Mononuclear cell (primary cell): ENCODE measurements around the gene PGF. TPM values are rescaled to one million over a fixed set of nuclear protein-coding genes. Genes with fewer than 3 reads are reported as not detected.
"Not testable (repeated sequence)": the region's sequence is repeated elsewhere in the genome, so short reads cannot be mapped to it uniquely, and the experiment has no call there.

Source experiments
- H3K27me3 ChIP-seq: 2 replicates; pipeline ENCODE4 v1.6.0; 2011; ENCODE audit warnings: low read length, control low read depth; ENCODE audit not compliant: insufficient read depth
- H3K4me1 ChIP-seq: 2 replicates; pipeline ENCODE4 v1.5.1; 2011; ENCODE audit warnings: mild to moderate bottlenecking, low read length, control low read depth; ENCODE audit not compliant: insufficient read depth
- H3K4me3 ChIP-seq: 2 replicates; pipeline ENCODE4 v1.5.1; 2011; ENCODE audit warnings: mild to moderate bottlenecking, low read length, moderate library complexity
- H3K9me3 ChIP-seq: 2 replicates; pipeline ENCODE4 v1.5.1; 2011; ENCODE audit warnings: low read depth, mild to moderate bottlenecking, control low read depth, low read length
- total RNA-seq: library from RNA; depleted of rRNA; stranded (reverse); fragments of >200 nt; gene quantifications from one replicate; pipeline ENCODE4 v1.2.3, GENCODE V29; 2012

The PGF gene
- not detected for total RNA-seq

DNA sequence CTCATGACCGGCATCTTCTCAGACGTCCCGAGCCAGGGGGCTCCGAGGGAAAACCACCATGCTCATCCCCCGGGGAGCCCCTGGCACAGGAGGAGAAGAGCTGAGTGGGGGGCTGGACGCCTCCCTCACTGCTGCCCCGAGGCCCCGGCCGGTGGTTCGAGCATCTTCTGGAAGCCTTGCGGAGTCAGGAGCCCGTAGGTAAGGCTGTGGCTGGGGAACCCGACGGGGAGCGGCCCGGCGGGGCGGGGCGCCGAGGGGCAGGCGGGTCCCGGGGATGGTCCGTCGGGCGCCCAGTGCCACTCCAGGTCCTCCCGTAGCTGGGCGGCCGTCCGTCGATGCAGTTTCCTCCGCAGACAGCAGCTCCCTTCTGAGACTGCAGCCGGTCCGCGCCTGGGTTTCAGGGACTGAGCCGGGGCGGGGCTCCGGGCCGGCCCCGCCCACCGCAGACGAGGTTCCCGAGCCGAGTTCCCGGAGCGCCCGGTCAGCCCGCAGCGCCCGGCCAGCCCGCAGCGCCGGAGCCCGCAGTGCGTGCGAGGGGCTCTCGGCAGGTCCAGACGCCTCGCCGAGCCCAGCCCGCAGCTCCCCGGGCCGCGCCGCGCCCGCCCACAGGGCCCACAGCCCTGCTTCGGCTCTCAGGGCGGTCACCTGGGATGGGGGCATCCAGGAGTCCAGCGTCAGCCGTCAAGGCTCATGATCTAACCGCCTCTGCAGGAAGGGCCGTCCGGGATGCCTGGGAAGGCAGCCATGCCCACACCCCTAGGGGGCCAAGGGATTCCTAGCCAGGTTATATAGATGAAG is at the start of gene PGF:
PGF (minus strand) TSS at position 369 of the 798 bp plus-strand sequence; CDS start at position 14, 355 bp downstream.
- peaks cover 8% of the 10 kb centered on the region for H3K4me1 ChIP-seq
- peak within 1 kb of the TSS; percentile 24 for H3K4me3 ChIP-seq
- H3K9me3 ChIP-seq, result no peaks in the 10 kb centered on the region
- H3K27me3 ChIP-seq, result peaks cover 4% of the 10 kb centered on the region

DNA sequence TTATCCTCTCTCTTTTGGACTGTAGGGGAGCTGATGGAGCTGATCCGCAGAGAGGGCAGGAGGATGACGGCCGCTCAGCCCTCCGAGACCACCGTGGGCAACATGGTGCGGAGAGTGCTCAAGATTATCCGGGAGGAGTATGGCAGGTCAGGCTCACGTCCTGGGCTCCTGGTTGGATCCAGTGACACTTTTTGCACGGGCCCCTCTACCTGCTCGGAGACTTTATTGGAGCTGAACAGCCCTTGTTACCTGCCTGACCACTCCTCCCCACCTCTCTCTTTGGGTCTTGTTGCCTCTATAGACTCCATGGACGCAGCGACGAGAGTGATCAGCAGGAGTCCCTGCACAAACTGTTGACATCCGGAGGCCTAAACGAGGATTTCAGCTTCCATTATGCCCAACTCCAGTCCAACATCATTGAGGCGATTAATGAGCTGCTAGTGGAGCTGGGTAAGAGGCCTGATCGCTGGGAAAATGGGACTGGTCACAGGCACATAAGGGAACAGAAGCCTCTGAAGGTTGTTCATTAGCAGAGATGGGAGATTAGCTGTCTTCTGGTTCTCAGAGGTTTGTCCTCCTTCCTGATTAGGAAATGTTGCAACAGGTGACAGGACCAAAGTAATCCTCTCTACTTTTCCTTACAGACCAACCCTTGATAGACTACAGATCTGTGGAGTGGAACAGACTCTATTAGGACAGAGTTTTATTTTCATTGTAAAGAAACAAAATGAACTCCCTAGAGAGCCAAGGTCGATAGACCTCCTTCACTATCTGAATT is 48.0 kb upstream of the PGF start:
- Histone ChIP-seq H3K4me3 (peak overlapping the region; percentile 81), H3K4me1 (peaks cover 31% of the 10 kb centered on the region), H3K9me3 (no peaks in the 10 kb centered on the region), H3K27me3 (no peaks in the 10 kb centered on the region)

DNA sequence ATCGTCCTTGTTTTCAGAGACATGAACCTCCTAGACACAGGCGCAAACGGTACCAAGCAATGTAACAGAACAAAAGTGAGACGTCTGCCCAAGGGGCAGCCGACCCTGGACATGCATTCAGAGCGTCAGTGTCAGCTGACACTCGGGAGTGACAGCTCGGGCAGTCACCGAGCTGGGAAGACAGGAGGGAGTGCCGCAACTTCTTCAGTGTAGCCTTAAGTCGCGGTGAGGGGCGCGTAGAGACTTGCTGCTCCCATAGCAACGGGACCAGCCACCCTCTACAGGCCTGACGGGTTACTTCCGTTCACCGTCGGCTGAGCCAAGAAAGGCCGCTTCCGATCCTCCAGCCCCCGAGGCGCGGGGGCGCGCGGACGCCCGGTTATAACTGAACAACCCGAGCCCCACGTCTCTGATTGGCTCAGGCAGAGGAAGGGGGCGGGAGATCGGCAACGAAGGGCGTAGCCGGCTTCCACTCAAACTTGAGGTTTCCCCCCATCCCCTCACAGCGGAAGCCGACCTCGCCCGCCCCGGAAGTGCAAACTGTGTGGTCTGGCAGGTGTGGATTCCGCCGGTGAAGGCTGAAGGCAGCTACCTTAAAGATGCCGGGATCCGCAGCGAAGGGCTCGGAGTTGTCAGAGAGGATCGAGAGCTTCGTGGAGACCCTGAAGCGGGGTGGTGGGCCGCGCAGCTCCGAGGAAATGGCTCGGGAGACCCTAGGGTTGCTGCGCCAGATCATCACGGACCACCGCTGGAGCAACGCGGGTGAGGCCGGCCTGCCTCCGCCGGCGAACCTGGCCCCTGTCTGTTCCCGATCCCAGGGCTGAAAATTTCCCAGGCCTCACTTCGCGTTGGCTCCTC is 47.2 kb upstream of the PGF start, which contains the start of gene EIF2B2:
EIF2B2 (plus strand) TSS at position 530 of the 858 bp plus-strand sequence; CDS start at position 600, 70 bp downstream.
- Histone ChIP-seq H3K4me1 (peaks cover 31% of the 10 kb centered on the region), H3K4me3 (peak within 1 kb of the TSS; percentile 81), H3K27me3 (no peaks in the 10 kb centered on the region), H3K9me3 (no peaks in the 10 kb centered on the region)

DNA sequence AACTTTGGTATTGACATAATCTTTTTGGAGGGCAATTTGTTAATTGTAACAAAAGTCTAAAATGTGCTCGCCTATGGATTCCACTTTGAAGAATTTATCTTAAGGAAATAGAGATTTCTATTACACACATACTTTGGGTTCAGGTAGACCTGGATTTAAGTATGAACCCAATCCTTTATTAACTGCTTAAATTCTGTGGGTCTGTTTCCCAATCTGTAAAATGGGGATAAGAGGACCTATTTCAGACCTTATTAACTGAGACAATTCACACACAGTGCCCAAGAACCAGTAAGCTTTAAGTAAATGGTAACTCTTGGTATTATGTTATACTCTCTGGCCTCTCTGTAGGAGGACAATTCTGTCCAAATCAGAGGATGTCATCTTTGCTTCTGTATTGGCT is 46.5 kb upstream of the PGF start:
- H3K9me3 ChIP-seq, result no peaks in the 10 kb centered on the region
- H3K4me1 ChIP-seq, result peaks cover 31% of the 10 kb centered on the region
- no peaks in the 10 kb centered on the region for H3K27me3 ChIP-seq
- peak overlapping the region; percentile 81 for H3K4me3 ChIP-seq

DNA sequence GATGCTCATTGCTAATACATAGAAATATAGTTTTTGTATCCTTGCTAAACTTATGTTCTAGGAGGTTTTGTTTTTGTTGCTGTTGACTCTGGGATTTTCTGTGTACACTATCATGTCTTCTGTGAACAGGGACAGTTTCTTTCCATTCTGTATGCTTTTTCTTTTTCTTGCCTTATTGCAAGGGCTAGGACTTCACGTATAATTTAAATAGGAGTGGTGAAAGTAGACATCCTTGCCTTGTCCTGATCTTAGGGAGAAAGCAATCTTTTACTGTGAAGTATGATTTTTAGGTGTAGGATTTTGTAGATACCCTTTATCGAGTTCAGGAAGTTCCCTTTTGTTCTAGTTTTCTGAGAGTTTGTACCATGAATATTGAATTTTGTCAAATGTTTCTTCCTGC is 45.9 kb upstream of the PGF start:
- Histone ChIP-seq H3K4me1 (peaks cover 31% of the 10 kb centered on the region), H3K9me3 (no peaks in the 10 kb centered on the region), H3K27me3 (no peaks in the 10 kb centered on the region), H3K4me3 (no peak overlapping the region)

DNA sequence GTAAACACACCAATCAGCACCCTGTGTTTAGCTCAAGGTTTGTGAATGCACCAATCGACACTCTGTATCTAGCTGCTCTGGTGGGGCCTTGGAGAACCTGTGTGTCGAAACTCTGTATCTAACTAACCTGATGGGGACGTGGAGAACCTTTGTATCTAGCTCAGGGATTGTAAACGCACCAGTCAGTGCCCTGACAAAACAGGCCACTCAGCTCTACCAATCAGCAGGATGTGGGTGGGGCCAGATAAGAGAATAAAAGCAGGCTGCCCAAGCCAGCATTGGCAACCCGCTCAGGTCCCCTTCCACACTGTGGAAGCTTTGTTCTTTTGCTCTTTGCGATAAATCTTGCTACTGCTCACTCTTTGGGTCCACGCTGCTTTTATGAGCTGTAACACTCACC is 40.4 kb upstream of the PGF start:
- H3K27me3 ChIP-seq, H3K4me1 ChIP-seq, H3K4me3 ChIP-seq, H3K9me3 ChIP-seq: not testable (repeated sequence)

DNA sequence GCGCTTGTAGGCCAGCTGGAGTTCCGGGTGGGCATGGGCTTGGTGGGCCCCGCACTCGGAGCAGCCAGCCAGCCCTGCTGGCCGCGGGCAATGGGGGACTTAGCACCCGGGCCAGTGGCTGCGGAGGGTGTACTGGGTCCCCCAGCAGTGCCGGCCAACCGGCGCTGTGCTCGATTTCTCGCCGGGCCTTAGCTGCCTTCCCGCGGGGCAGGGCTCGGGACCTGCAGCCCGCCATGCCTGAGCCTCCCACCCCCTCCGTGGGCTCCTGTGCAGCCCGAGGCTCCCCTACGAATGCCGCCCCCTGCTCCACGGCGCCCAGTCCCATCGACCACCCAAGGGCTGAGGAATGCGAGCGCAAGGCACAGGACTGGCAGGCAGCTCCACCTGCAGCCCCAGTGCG is 38.8 kb upstream of the PGF start:
- H3K4me3 ChIP-seq, H3K9me3 ChIP-seq, H3K4me1 ChIP-seq, H3K27me3 ChIP-seq: not testable (repeated sequence)

DNA sequence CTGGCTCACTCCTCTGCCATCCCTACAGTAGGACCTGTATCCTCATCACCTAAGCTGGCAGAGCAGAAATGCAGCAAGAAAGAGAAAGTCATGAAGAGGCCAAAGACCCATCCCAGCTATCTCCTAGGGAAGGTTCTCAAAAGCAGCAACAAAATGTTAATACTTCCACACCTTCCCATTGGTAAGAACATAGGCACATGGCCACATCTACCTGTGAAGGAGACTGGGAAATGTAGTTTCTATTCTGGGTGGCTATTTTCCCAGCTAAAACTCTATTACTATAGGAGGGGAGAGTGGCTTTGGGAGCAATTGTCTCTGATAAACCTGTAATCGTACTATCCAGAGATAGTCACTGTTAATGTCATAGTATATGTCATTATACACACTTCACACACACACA is 33.6 kb upstream of the PGF start:
- Histone ChIP-seq H3K4me3 (no peak overlapping the region), H3K4me1 (peaks cover 7% of the 10 kb centered on the region), H3K9me3 (no peaks in the 10 kb centered on the region), H3K27me3 (no peaks in the 10 kb centered on the region)

DNA sequence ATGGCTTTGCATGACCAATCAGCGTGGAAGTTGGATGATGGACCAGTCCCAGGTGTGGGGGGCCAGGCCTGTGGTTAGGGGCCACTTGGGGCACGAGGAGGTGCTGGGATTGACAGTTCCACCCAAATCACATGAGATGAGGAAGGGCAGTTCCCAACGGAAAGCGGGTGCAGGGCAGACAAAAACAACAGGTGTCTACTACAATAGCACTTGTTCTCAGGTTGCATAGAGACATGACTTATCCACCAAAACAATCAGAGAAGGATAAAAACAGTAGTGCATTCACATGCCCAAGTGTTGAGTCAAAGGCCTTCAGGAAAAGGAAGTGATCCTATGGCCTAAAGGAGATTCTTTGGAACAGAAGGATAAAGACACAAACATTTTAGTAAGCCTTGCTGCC is 32.7 kb upstream of the PGF start:
- Histone ChIP-seq H3K4me1 (peaks cover 7% of the 10 kb centered on the region), H3K4me3 (no peak overlapping the region), H3K9me3 (no peaks in the 10 kb centered on the region)

DNA sequence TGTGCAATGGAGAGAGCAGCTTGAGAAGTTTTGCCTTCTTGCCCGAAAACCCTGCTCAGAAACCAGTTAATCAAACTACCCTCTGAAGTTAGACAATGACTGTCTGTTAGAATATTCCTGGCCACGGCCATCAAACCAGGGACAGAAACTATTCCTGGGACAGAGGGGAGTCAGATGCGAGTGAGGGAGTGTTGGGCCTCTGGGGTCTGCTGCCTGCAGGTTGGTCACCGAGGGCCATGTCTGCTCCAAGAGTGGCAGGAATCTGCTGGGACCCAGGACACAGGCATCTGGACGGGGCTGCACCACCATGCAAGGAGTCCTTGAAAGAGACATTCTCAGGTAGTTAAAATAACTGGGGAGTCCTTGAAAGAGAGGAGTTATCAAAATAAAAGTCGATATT is 30.4 kb upstream of the PGF start:
- Histone ChIP-seq H3K27me3 (no peaks in the 10 kb centered on the region), H3K9me3 (no peaks in the 10 kb centered on the region), H3K4me3 (no peak overlapping the region), H3K4me1 (peaks cover 7% of the 10 kb centered on the region)

More for the DNA sequence above, 32.7 kb upstream of the PGF start:
- H3K27me3 ChIP-seq, result no peaks in the 10 kb centered on the region

DNA sequence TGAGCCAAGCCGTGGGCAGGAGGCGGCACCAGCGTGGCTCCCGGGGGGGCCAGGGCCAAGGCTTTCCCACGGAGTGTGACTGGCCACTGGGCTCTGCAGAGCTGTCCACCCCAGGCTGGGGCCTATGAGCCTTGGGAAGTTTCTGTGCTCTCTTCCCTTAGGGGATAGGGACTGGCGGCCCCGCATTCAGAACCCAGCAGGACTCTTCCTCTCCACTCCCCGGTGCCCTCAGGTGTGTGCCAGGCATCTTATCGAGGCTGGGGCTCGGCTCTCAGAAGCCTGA is 29.6 kb upstream of the PGF start:
- Histone ChIP-seq H3K4me1 (peaks cover 4% of the 10 kb centered on the region), H3K4me3 (no peak overlapping the region), H3K9me3 (no peaks in the 10 kb centered on the region), H3K27me3 (no peaks in the 10 kb centered on the region)

DNA sequence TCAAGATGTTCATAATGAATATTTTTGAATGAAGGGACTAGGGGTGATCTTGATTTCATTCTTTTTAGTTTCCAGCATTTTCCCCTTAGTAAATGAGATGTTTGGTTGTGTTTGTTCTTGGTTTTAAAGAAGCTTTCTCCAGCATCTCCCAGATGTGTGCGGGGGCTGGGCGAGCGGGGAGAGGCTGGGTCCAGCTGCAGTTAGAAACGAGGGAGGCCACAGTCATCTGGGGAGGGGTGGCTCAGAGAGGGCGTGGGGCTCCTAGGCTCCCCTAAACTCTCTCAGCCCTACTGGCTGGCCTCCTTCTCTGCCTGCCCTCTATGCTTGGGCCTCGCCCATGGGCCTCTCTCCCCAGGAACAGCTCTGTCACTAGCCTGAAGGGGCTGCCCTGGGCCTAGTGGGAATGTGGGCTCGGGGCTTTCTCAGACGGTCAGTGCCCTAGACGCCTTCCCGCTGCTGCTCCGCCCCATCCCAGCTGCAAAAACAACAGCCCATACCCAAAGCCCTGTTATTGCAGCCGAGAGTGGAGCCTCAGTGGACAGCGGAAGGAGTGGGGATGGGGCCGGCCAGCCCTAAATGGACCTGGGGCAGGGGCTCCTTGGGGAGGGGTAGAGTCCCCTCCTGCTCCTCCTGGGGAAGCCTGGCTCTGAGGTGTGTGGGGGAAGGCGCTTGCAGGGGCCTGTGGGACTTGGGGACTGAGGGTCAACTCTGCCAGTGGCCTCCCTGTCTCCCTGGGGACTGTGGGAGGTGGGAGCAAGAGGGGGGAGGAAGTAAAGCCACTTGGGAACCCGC is 29.0 kb upstream of the PGF start:
- no peaks in the 10 kb centered on the region for H3K9me3 ChIP-seq
- H3K27me3 ChIP-seq, result no peaks in the 10 kb centered on the region
- no peaks in the 10 kb centered on the region for H3K4me1 ChIP-seq

DNA sequence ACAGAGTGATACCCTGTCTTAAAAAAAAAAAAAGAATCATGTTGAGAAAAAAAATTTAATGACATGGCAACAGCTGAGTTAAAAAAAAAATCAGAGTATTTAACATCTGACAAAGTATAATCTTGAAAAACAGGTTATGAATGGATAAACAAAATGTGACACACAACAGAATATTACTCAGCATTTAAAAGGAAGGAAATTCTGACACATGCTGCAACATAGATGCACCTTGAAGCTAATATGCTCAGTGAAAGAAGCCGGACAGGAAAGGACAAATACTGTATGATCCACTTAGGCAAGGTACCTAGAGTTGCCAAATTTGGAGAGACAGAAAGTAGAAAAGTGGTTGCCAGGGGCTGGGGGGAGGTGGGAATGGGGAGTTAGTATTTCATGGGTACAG is 27.9 kb upstream of the PGF start:
- Histone ChIP-seq H3K27me3 (no peaks in the 10 kb centered on the region), H3K9me3 (no peaks in the 10 kb centered on the region)

More for the DNA sequence above, 29.0 kb upstream of the PGF start:
- H3K4me3 ChIP-seq, result no peak overlapping the region

DNA sequence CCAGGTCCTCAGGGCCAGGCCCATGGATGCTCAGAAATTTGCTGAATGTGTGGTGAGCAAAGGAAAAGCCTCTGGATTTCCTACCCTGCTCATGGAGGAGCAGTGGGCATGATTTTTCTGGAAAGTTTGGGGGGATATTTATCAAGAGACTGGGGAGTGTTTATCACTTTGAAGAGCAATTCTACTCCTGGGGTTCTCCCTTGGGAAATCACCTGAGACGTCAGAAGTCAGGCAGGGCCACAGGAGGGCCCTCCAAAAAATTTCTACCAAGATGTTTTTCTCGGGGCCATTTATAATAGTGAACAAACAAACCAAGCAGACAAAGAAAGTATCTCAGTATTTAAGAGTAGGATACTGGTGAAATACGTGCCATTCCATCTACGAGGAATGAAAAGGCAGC is 27.3 kb upstream of the PGF start:
- no peaks in the 10 kb centered on the region for H3K9me3 ChIP-seq
- no peak overlapping the region for H3K4me3 ChIP-seq
- H3K4me1 ChIP-seq, result no peaks in the 10 kb centered on the region
- H3K27me3 ChIP-seq, result no peaks in the 10 kb centered on the region

More for the DNA sequence above, 27.9 kb upstream of the PGF start:
- Histone ChIP-seq H3K4me1 (no peaks in the 10 kb centered on the region), H3K4me3 (no peak overlapping the region)
